HG02678 (cell line): ENCODE results near the gene TUBAL3.
A peak's percentile ranks its signal among the peaks of the same experiment; 100 is the strongest.
"Not testable (repeated sequence)": the region's sequence is repeated elsewhere in the genome, so short reads cannot be mapped to it uniquely, and the experiment has no call there.

Source experiments
- ATAC-seq: cut with Tn5 transposase; IDR thresholded peaks from one replicate; pipeline ENCODE4 v1.9.1; 2021; ENCODE audit warnings: mild to moderate bottlenecking, moderate library complexity; ENCODE audit not compliant: unreplicated experiment

The TUBAL3 gene

DNA sequence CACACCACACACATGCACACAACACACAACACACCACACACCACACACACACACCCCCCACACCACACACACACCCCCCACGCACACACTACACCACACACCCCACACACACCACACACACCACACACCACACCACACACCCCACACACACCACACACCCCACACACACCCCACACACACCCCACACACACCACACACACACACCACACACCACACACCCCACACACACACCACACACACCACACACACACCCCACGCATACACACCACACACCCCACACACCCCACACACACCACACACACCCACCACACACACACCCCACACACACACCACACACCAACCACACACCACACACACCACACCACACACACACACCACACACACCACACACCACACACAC is 23.4 kb downstream of the TUBAL3 start:
- ATAC-seq, result no peak

GRCh38 chr10:5380395-5380794 is 24.2 kb downstream of the TUBAL3 start:
- ATAC-seq, result not testable (repeated sequence)

GRCh38 chr10:5379202-5379601 is 25.4 kb downstream of the TUBAL3 start:
- not testable (repeated sequence) for ATAC-seq

DNA sequence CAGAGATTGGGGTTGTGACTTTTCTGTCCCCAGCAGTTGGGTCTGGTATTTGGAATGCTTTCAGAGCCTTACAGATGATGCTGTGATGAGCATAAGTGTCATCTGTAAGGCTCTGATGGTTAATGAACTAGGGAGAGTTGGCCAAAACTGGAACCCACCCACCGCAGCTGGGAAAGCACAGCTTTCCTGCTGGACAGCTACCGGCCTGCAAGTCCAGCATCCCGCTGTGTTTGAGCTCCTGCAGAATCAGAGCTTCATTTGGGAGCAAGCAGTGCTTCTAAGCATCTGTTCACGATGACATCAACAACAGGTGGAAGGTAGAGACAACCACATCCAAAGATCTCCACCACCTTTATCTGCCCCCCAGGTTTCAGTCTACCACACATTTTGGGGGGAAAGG is 28.2 kb downstream of the TUBAL3 start:
- ATAC-seq, result no peak

DNA sequence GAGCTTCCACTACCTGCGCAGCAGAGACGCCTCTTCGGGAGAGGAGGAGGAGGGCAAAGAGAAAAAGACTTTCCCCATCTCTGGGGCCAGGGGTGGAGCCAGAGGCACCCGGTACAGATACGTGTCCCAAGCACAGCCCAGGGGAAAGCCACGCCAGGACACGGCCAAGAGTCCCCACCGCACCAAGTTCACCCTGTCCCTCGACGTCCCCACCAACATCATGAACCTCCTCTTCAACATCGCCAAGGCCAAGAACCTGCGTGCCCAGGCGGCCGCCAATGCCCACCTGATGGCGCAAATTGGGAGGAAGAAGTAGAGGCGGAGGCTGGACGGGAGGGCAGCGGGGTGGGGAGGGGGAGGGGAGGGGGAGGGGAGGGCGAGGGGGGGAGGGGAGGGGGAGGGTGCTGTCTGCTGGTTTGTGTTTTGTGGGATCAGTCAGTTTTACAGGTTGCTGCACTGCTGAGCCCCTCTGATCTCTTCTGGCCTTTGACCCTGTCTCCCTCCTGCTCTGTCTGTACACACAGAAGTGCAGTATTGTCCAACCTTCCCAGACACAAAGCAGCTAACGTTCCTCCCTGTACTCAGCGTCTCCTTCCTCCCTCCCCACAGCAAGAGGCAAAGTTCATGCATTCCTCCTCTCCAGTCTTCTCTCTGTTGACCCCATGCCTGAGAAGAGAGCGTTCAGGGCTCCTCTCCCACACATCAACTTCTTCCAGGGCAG is 30.6 kb downstream of the TUBAL3 start:
- no peak for ATAC-seq

DNA sequence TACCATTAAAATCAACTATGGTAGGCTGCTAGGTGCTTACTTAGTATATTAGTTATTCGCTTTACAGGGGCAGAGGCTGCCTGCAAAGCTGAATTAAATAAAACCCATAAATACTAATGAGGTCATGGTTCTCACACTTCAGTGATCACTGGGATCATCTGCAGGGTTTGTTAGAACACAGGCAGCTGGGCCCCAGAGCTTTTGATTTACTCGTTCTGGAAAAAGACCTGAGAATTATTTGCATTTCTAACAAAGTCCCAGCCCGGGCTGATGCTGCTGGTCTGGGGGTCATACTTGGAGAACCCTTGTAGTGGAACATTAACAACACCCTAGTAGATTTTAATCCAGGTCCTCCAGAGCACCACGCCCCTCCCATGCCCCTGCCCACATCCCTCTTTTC is 31.3 kb downstream of the TUBAL3 start:
- ATAC-seq, result no peak

DNA sequence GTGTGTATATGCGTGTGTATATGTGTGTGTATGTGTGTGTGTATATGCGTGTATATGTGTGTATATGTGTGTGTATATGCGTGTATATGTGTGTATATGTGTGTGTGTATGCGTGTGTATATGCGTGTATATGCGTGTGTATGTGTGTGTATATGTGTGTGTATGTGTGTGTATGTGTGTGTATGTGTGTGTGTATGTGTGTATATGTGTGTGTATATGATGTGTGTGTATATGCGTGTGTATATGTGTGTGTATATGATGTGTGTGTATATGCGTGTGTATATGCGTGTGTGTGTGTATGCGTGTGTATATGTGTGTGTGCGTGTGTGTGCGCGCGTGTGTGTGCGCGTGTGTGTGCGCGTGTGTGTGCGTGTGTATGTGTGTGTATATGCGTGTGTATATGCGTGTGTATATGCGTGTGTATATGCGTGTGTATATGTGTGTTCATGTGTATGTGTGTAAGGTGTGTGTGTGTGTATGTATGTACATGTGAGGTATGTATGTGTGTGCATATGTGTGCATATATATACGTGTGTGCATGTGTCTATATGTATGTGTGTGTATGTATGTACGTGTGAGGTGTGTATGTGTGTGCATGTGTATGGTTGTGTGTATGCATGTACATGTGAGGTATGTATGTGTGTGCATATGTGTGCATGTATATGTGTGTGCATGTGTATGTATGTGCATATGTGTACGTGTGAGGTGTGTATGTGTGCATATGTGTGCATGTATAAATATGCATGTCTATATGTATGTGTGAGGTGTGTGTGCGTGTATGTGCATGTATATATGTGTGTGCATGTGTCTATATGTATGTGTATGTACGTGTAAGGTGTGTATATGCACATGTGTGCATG is 33.9 kb downstream of the TUBAL3 start:
- ATAC-seq, result no peak

DNA sequence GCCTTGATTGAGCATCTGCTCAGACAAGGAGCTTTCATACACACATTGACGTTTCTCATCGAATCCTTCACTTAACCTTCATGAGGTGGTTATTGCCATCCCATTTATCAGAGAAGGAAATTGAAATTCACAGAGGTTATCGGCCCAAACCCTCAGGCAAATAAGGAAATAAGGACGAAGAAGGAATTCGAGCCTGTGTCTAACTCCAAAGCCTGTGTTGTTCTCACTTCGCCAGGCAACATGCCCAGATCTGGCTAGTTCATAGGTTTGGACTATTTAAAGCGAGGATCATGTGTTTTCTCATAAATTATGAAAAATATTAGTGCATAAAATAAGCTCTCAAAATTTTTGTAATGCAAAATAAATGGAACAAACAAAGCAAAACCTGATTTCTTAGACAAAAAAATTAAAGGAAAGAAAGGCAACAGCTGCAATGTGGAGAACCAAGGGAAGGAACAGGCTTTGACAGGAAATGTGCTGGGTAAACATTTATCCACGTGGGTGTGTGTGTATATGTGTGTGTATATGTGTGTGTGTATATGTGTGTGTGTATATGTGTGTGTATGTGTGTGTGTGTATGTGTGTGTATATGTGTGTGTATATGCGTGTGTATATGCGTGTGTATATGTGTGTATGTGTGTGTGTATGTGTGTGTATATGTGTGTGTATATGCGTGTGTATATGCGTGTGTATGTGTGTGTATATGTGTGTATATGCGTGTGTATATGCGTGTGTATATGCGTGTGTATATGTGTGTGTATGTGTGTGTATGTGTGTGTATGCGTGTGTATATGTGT is 35.1 kb downstream of the TUBAL3 start:
- ATAC-seq, result no peak

GRCh38 chr10:5365928-5366327 is 38.7 kb downstream of the TUBAL3 start:
- no peak for ATAC-seq

DNA sequence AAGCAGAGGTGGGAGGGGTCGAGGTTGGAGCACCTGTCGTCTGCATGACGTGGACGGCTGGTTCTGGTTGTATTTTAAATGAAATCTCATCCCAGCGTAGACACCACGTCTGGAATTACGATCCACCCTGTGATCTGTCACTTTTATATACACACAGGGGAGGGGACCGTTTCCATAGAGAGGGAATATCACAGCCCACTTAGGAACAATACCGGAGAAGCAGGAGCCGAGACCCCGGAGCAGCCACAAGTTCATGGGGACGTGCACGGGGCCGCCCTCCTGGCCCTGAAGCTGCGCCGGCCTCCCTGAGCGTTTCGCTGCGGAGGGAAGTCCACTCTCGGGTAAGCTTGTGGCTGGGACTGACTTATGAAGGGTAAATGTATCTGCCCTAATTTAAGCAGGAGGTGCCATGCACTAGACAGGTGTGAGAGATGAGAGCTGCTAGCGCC is 39.7 kb downstream of the TUBAL3 start, which contains the start of gene UCN3:
UCN3 (plus strand) TSS at position 77 of the 449 bp plus-strand sequence. CDS start 8,755 bp downstream, outside the sequence.
- no peak for ATAC-seq

GRCh38 chr10:5364374-5364773 is 40.3 kb downstream of the TUBAL3 start:
- ATAC-seq, result no peak

GRCh38 chr10:5362873-5363272 is 41.8 kb downstream of the TUBAL3 start:
- no peak for ATAC-seq

- ATAC-seq, result no peak
Observed at GRCh38 chr10:5361966-5362365, 42.7 kb downstream of the TUBAL3 start.

- ATAC-seq, result no peak
Observed at GRCh38 chr10:5360318-5360915, 44.2 kb downstream of the TUBAL3 start.

- no peak for ATAC-seq
Observed at GRCh38 chr10:5356302-5356763, 48.3 kb downstream of the TUBAL3 start.

DNA sequence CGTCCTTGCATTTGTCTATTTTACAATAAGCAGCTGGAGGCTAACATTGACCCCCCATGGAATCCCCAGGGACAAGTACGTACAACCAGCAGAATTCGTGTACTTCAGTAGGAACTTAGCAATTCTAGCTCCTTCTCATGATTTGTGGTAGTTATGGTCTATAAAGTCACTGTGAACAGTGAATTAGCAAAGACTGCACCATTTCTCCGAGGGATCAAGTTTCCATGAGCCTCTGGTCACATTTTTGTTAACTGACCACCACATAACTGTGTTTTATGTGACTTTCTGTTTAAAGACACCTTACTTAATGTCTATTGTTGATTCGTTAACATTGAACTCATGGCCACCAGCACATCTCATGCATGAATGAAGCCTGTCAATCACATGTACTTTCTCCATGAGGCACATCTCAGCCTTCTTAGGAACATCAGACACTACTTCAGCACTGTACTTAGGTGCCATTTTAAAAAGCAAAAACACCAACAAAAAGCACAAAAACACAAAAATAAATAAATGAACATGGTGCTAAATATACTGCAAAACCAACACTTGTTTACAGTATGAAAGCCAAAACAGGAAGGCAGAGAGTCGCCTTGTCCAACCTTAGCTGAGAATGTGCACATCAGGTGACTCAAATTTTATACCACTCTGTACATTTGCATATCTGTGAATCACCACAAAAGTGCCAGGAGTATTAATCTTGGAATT is 48.9 kb downstream of the TUBAL3 start:
- no peak for ATAC-seq

GRCh38 chr10:5354068-5354467 is 50.6 kb downstream of the TUBAL3 start:
- peak; percentile 91 for ATAC-seq

DNA sequence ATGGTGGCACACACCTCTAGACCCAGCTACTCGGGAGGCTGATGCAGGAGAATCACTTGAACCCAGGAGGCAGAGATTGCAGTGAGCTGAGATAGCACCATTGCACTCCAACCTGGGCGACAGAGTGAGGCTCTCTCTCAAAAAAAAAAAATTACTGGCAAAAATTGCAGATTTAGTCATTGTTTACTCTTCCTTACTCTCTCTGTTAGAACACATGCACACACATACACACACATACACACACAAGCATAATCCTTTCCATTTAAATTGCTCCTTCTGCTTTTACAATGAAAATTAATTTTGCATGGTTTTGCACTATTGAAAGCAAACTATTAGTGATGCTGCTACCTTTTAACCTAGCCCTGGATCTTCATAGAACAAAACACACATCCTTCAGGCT is 55.3 kb downstream of the TUBAL3 start:
- no peak for ATAC-seq

DNA sequence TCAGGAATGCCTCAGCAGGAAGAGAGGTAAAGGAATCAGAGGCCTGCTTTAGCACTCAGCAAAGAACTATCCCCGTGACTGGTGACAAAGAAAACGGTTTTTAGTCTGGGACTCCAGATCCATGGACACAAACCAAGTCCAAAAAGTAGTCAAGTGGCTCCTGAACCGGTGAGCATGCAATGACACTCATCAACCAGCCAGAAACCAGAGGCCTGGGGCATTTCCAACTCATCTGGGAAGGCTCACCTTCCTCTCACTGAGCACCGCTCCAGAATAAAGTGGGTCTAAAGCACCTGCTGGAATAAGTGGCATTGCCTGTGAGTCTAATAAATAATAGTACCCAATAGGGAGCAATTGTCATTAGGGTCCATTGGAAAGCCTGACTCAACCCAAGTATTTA is 57.7 kb downstream of the TUBAL3 start:
- ATAC-seq, result no peak

DNA sequence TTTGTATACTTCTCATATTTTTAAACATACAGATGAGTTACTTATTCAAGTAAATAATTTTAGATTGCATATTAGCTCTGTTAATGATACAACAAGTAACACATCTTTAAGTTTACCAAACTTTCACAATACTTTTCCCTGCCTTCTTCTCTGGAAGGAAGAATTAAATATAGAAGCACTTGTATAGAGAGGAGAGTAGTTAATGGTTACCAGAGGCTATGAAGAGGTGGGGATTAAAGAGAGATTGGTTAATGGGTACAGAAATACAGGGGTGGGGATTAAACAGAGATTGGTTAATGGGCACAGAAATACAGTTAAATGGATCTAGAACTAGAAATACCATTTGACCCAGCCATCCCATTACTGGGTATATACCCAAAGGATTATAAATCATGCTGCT is 59.9 kb downstream of the TUBAL3 start:
- ATAC-seq, result no peak
